Mesenchymal stem cell (in vitro differentiated cells and primary cell): ENCODE data around the gene OR51Q1.

ENCODE experiments used
- DNase-seq: peaks from one replicate; pipeline ENCODE4 v3.0.0-alpha.2; 2013
- H2AFZ ChIP-seq: one replicate; pipeline ENCODE4 v1.6.1; 2013; ENCODE audit warnings: low read depth, mild to moderate bottlenecking, control low read depth, inconsistent platforms, low read length, moderate library complexity
- H2AK5ac ChIP-seq: 2 replicates; pipeline ENCODE4 v1.6.1; 2013; ENCODE audit warnings: low read length, moderate library complexity, mild to moderate bottlenecking, inconsistent platforms; ENCODE audit not compliant: severe bottlenecking
- H2BK120ac ChIP-seq: one replicate; pipeline ENCODE4 v1.6.1; 2013; ENCODE audit warnings: low read depth, mild to moderate bottlenecking, inconsistent platforms, low read length, moderate library complexity
- H2BK12ac ChIP-seq, 2 experiments: one replicate each; pipeline ENCODE4 v1.6.1; 2013; ENCODE audit warnings: inconsistent platforms in 2 of 2, low read length in 2 of 2, mild to moderate bottlenecking in 2 of 2, moderate library complexity in 2 of 2, control low read depth in 1 of 2
- H2BK15ac ChIP-seq: one replicate; pipeline ENCODE4 v1.6.1; 2013; ENCODE audit warnings: mild to moderate bottlenecking, low read depth, inconsistent platforms; ENCODE audit not compliant: poor library complexity, severe bottlenecking
- H2BK5ac ChIP-seq: 2 replicates; pipeline ENCODE4 v1.6.1; 2013; ENCODE audit warnings: low read depth, mild to moderate bottlenecking, low read length, control low read depth, inconsistent platforms; ENCODE audit not compliant: poor library complexity, severe bottlenecking
- H3K14ac ChIP-seq, 2 experiments: one replicate each; pipeline ENCODE4 v1.6.1; 2013; ENCODE audit warnings: inconsistent platforms in 2 of 2, low read length in 2 of 2, control low read depth in 1 of 2, mild to moderate bottlenecking in 1 of 2, moderate library complexity in 1 of 2
- H3K18ac ChIP-seq, 2 experiments: one replicate each; pipeline ENCODE4 v1.6.1; 2013; ENCODE audit warnings: inconsistent platforms in 2 of 2, low read length in 2 of 2, control low read depth in 1 of 2, low read depth in 1 of 2, mild to moderate bottlenecking in 1 of 2
- H3K23ac ChIP-seq, 2 experiments: one replicate each; pipeline ENCODE4 v1.6.1; 2013; ENCODE audit warnings: inconsistent platforms in 2 of 2, low read length in 2 of 2, mild to moderate bottlenecking in 2 of 2, moderate library complexity in 2 of 2, control low read depth in 1 of 2
- H3K27ac ChIP-seq: 2 replicates; pipeline ENCODE4 v1.5.1; 2013; ENCODE audit warnings: mild to moderate bottlenecking, moderate library complexity, low read length, control low read depth, inconsistent platforms; ENCODE audit not compliant: poor library complexity, severe bottlenecking
- H3K27me3 ChIP-seq, 2 experiments: 2 replicates each; pipeline versions ENCODE4 v1.6.1 to v1.7.0; 2013; ENCODE audit warnings: low read length in 2 of 2, mild to moderate bottlenecking in 2 of 2, moderate library complexity in 2 of 2, control low read depth in 1 of 2, inconsistent platforms in 1 of 2; ENCODE audit not compliant: control insufficient read depth in 1 of 2, insufficient read depth in 1 of 2
- H3K36me3 ChIP-seq, 2 experiments: 2 replicates each; pipeline versions ENCODE4 v1.6.1 to v1.7.0; 2013; ENCODE audit warnings: low read length in 2 of 2, control low read depth in 1 of 2, inconsistent platforms in 1 of 2, low read depth in 1 of 2, mild to moderate bottlenecking in 1 of 2; ENCODE audit not compliant: insufficient read depth in 2 of 2, control insufficient read depth in 1 of 2
- H3K4ac ChIP-seq, 2 experiments: one replicate each; pipeline ENCODE4 v1.6.1; 2013; ENCODE audit warnings: inconsistent platforms in 2 of 2, low read length in 2 of 2, mild to moderate bottlenecking in 2 of 2, moderate library complexity in 2 of 2, control low read depth in 1 of 2, low read depth in 1 of 2
- H3K4me1 ChIP-seq: 2 replicates; pipeline ENCODE4 v1.6.1; 2013; ENCODE audit warnings: low read depth, low read length, control low read depth; ENCODE audit not compliant: control insufficient read depth, insufficient read depth
- H3K4me2 ChIP-seq: 2 replicates; pipeline ENCODE4 v1.6.1; 2013; ENCODE audit warnings: low read length, mild to moderate bottlenecking, inconsistent platforms; ENCODE audit not compliant: poor library complexity, severe bottlenecking
- H3K4me3 ChIP-seq, 2 experiments: 2 replicates each; pipeline versions ENCODE4 v1.5.1 to v1.7.0; 2013; ENCODE audit warnings: low read length in 2 of 2, mild to moderate bottlenecking in 2 of 2, control low read depth in 1 of 2, low read depth in 1 of 2; ENCODE audit not compliant: insufficient read depth in 1 of 2
- H3K79me1 ChIP-seq: replicated peaks from 2 replicates; pipeline ENCODE4 v1.6.1; 2013; ENCODE audit warnings: mild to moderate bottlenecking, control low read depth, low read length, inconsistent platforms; ENCODE audit not compliant: poor library complexity, severe bottlenecking
- H3K9ac ChIP-seq: 2 replicates; pipeline ENCODE4 v1.7.0; 2013; ENCODE audit warnings: mild to moderate bottlenecking, low read length, moderate library complexity
- H3K9me3 ChIP-seq: 2 replicates; pipeline ENCODE4 v1.7.0; 2013; ENCODE audit warnings: mild to moderate bottlenecking, low read length; ENCODE audit not compliant: control insufficient read depth
- H4K8ac ChIP-seq: one replicate; pipeline ENCODE4 v1.6.1; 2013; ENCODE audit warnings: inconsistent platforms, mild to moderate bottlenecking, low read length, moderate library complexity
- H4K91ac ChIP-seq: one replicate; pipeline ENCODE4 v1.6.1; 2013; ENCODE audit warnings: mild to moderate bottlenecking, low read length, inconsistent platforms
- WGBS: methylation state at CpG from one replicate; pipeline ENCODE4 v1.1.7; 2013; ENCODE audit warnings: mixed read lengths; 5-methylcytosine and 5-hydroxymethylcytosine counted together

OR51Q1 gene

GRCh38 chr11:5420993-5421392 lies 918 bp upstream of the OR51Q1 start:
- 81% methylated on average over 5 of the region's 5 CpGs for WGBS
- H4K91ac ChIP-seq: no peak overlapping the region
- H3K4me3 ChIP-seq: no peak overlapping the region
- no peak overlapping the region for H4K8ac ChIP-seq
- no peak overlapping the region for H3K9ac ChIP-seq
- H2BK15ac ChIP-seq: no peak overlapping the region
- H3K4me2 ChIP-seq: no peak overlapping the region
- H3K18ac ChIP-seq: no peak overlapping the region
- H3K9me3 ChIP-seq: peaks cover 3% of the 10 kb centered on the region
- H3K14ac ChIP-seq: no peak overlapping the region
- H3K27me3 ChIP-seq: no peaks in the 10 kb centered on the region
- H2BK12ac ChIP-seq: no peak overlapping the region
- H2BK5ac ChIP-seq: no peak overlapping the region
- H3K79me1 ChIP-seq: no peaks in the 10 kb centered on the region
- no peak overlapping the region for H3K4ac ChIP-seq
- H3K27ac ChIP-seq: no peak overlapping the region
- DNase-seq: no peak
- no peaks in the 10 kb centered on the region for H3K4me1 ChIP-seq
- H2BK120ac ChIP-seq: no peak overlapping the region
- no peaks in the 10 kb centered on the region for H3K36me3 ChIP-seq
- no peak overlapping the region for H2AFZ ChIP-seq
- no peak overlapping the region for H2AK5ac ChIP-seq
- no peak overlapping the region for H3K23ac ChIP-seq

- H3K9ac ChIP-seq: no peak overlapping the region
- no peak overlapping the region for H3K14ac ChIP-seq
- 88% methylated on average over 3 of the region's 3 CpGs for WGBS
- no peak overlapping the region for H2AK5ac ChIP-seq
- no peak overlapping the region for H2BK5ac ChIP-seq
- no peaks in the 10 kb centered on the region for H3K79me1 ChIP-seq
- H3K9me3 ChIP-seq: peaks cover 3% of the 10 kb centered on the region
- H3K27ac ChIP-seq: no peak overlapping the region
- H3K4me1 ChIP-seq: no peaks in the 10 kb centered on the region
- H4K91ac ChIP-seq: no peak overlapping the region
- no peak overlapping the region for H2BK12ac ChIP-seq
- H2BK15ac ChIP-seq: no peak overlapping the region
- H3K23ac ChIP-seq: no peak overlapping the region
- H2AFZ ChIP-seq: no peak overlapping the region
- no peak for DNase-seq
- H2BK120ac ChIP-seq: no peak overlapping the region
- no peaks in the 10 kb centered on the region for H3K27me3 ChIP-seq
- H3K18ac ChIP-seq: no peak overlapping the region
- H3K4me3 ChIP-seq: no peak overlapping the region
- no peak overlapping the region for H3K4me2 ChIP-seq
- H4K8ac ChIP-seq: no peak overlapping the region
- H3K4ac ChIP-seq: no peak overlapping the region
- no peaks in the 10 kb centered on the region for H3K36me3 ChIP-seq
These were observed 1.2 kb downstream of the OR51Q1 start for GRCh38 chr11:5423131-5423530.

- H2BK15ac ChIP-seq: no peak within 1 kb of the TSS
- no peak for DNase-seq
- H2AK5ac ChIP-seq: no peak within 1 kb of the TSS
- H3K4me2 ChIP-seq: no peak within 1 kb of the TSS
- H3K18ac ChIP-seq: no peak within 1 kb of the TSS
- no peak within 1 kb of the TSS for H2BK12ac ChIP-seq
- H3K27me3 ChIP-seq: no peaks in the 10 kb centered on the region
- no peaks in the 10 kb centered on the region for H3K4me1 ChIP-seq
- no peak within 1 kb of the TSS for H4K91ac ChIP-seq
- no peak within 1 kb of the TSS for H4K8ac ChIP-seq
- H3K27ac ChIP-seq: no peak within 1 kb of the TSS
- no peak within 1 kb of the TSS for H3K23ac ChIP-seq
- H3K9ac ChIP-seq: no peak within 1 kb of the TSS
- no peak within 1 kb of the TSS for H3K14ac ChIP-seq
- no peak within 1 kb of the TSS for H2BK120ac ChIP-seq
- H3K4me3 ChIP-seq: no peak within 1 kb of the TSS
- no peaks in the 10 kb centered on the region for H3K36me3 ChIP-seq
- no peaks in the 10 kb centered on the region for H3K9me3 ChIP-seq
- no peak within 1 kb of the TSS for H2AFZ ChIP-seq
- WGBS: no CpG with 5 or more reads among the region's 2 CpGs
- no peak within 1 kb of the TSS for H3K4ac ChIP-seq
- no peak within 1 kb of the TSS for H2BK5ac ChIP-seq
- no peaks in the 10 kb centered on the region for H3K79me1 ChIP-seq
These were observed 19.5 kb downstream of the OR51Q1 start, which contains the start of gene OR51I1 for GRCh38 chr11:5441414-5441813. Gene OR51I1, minus strand, starts transcription at chr11:5441514. Its CDS starts 0 bp downstream, at chr11:5441514.

GRCh38 chr11:5443835-5444393 lies 22.0 kb downstream of the OR51Q1 start:
- H3K9me3 ChIP-seq: no peaks in the 10 kb centered on the region
- no peak overlapping the region for H3K4me2 ChIP-seq
- no peak overlapping the region for H2AFZ ChIP-seq
- no peak overlapping the region for H3K4ac ChIP-seq
- no peak overlapping the region for H3K27ac ChIP-seq
- H3K4me1 ChIP-seq: no peaks in the 10 kb centered on the region
- no peak overlapping the region for H3K4me3 ChIP-seq
- no peaks in the 10 kb centered on the region for H3K79me1 ChIP-seq
- H2BK15ac ChIP-seq: no peak overlapping the region
- no peak overlapping the region for H2BK12ac ChIP-seq
- no peak overlapping the region for H2AK5ac ChIP-seq
- no peak for DNase-seq
- H3K18ac ChIP-seq: no peak overlapping the region
- H3K36me3 ChIP-seq: no peaks in the 10 kb centered on the region
- no peak overlapping the region for H4K91ac ChIP-seq
- H3K14ac ChIP-seq: no peak overlapping the region
- peaks cover 0 to 3% of the 10 kb centered on the region in 2 experiments for H3K27me3 ChIP-seq
- no peak overlapping the region for H4K8ac ChIP-seq
- no peak overlapping the region for H3K9ac ChIP-seq
- H3K23ac ChIP-seq: no peak overlapping the region
- WGBS: 55% methylated on average over 1 of the region's 2 CpGs
- no peak overlapping the region for H2BK5ac ChIP-seq
- H2BK120ac ChIP-seq: no peak overlapping the region
